Endothelial cell of umbilical vein (primary cell): Measurements from ENCODE around the gene VPS35. TPM values are rescaled to one million over a fixed set of nuclear protein-coding genes. Genes with fewer than 3 reads are reported as not detected.

Source experiments
- BruUV-seq: library from RNA; stranded (reverse); fragments of 400-500 nt; replicated peaks from 2 replicates; lab custom pipeline; 2021; lab: Mats Ljungman, UMichigan
- CTCF ChIA-PET: fragments of 300-600, 350-600 bp; sonication (Branson Sonifier 250); formaldehyde crosslinking; loops from one replicate; lab custom pipeline; 2021; ENCODE audit warnings: antibody characterized with exemption, inconsistent platforms; lab: Charles Lee
- POLR2A ChIA-PET: fragments of 300-600, 350-600 bp; sonication (Branson Sonifier 250); formaldehyde crosslinking; loops from one replicate; lab custom pipeline; 2021; ENCODE audit warnings: antibody characterized with exemption, inconsistent platforms; lab: Charles Lee
- DNase-seq: peaks from one replicate; pipeline ENCODE4 v3.0.0-alpha.2; 2011; ENCODE audit warnings: low read depth, low spot score
- FAIRE-seq: peaks from 2 replicates; lab custom pipeline; 2011; peaks lifted over from hg19 to GRCh38; lab: Jason Lieb, UNC
- H2AFZ ChIP-seq: 2 replicates; pipeline ENCODE4 v1.6.0; 2012; ENCODE audit warnings: low read depth, low read length, control low read depth, inconsistent platforms
- H3K27ac ChIP-seq: 2 replicates; pipeline ENCODE4 v1.5.1; 2011; ENCODE audit warnings: low read depth, mild to moderate bottlenecking, control low read depth, low read length, moderate library complexity; ENCODE audit not compliant: insufficient read depth
- H3K27me3 ChIP-seq, 2 experiments: 2 replicates each; pipeline versions ENCODE4 v1.6.0 to v1.6.1; 2011; ENCODE audit warnings: low read length in 2 of 2, mixed read lengths in 1 of 2; ENCODE audit not compliant: control insufficient read depth in 2 of 2, insufficient read depth in 2 of 2
- H3K36me3 ChIP-seq, 2 experiments: 2 replicates in 1 of 2; 3 replicates in 1 of 2; pipeline ENCODE4 v1.5.1; 2011; ENCODE audit warnings: low read length in 2 of 2, mild to moderate bottlenecking in 1 of 2, moderate library complexity in 1 of 2; ENCODE audit not compliant: control insufficient read depth in 2 of 2, insufficient read depth in 2 of 2; ENCODE audit errors: extremely low read depth in 1 of 2
- H3K4me1 ChIP-seq: 3 replicates; pipeline ENCODE4 v1.5.1; 2011; ENCODE audit warnings: mild to moderate bottlenecking, low read length; ENCODE audit not compliant: control insufficient read depth, insufficient read depth; ENCODE audit errors: extremely low read depth
- H3K4me2 ChIP-seq: 2 replicates; pipeline ENCODE4 v1.6.1; 2011; ENCODE audit warnings: low read length, control low read depth, mixed read lengths; ENCODE audit not compliant: insufficient read depth
- H3K4me3 ChIP-seq, 3 experiments: fragments of 200-600 bp in 1 of 3; sonication (generic), shearing (Covaris generic) in 1 of 3; replicated peaks in 1 of 3; 2 replicates each; pipeline ENCODE4 v1.5.1; 2011 to 2016; ENCODE audit warnings: control low read depth in 3 of 3, low read length in 3 of 3, mild to moderate bottlenecking in 2 of 3, inconsistent platforms in 1 of 3, low read depth in 1 of 3, moderate library complexity in 1 of 3; ENCODE audit not compliant: insufficient read depth in 1 of 3
- H3K79me2 ChIP-seq: 2 replicates; pipeline ENCODE4 v1.6.0; 2012; ENCODE audit warnings: low read length, inconsistent platforms; ENCODE audit not compliant: control insufficient read depth, insufficient read depth
- H3K9ac ChIP-seq: replicated peaks from 2 replicates; pipeline ENCODE3; 2011; ENCODE audit warnings: low read length, control low read depth; ENCODE audit not compliant: insufficient read depth; ENCODE audit errors: extremely low read depth
- H3K9me1 ChIP-seq: replicated peaks from 3 replicates; pipeline ENCODE4 v1.6.0; 2011; ENCODE audit warnings: mild to moderate bottlenecking, low read length; ENCODE audit not compliant: control insufficient read depth, insufficient read depth; ENCODE audit errors: extremely low read depth
- H3K9me3 ChIP-seq: replicated peaks from 2 replicates; pipeline ENCODE4 v1.5.1; 2012; ENCODE audit warnings: low read length, inconsistent platforms; ENCODE audit not compliant: control insufficient read depth, insufficient read depth
- H4K20me1 ChIP-seq: replicated peaks from 2 replicates; pipeline ENCODE3; 2011; ENCODE audit warnings: mild to moderate bottlenecking, low read length; ENCODE audit not compliant: control insufficient read depth, insufficient read depth; ENCODE audit errors: extremely low read depth
- CTCF ChIP-seq, 2 donors: IDR thresholded peaks; 1 replicate in 1 of 2; 2 replicates in 1 of 2; pipeline ENCODE4 v1.5.1; 2011; ENCODE audit warnings: low read length in 2 of 2, mild to moderate bottlenecking in 2 of 2, moderate library complexity in 2 of 2, control low read depth in 1 of 2, inconsistent platforms in 1 of 2, low read depth in 1 of 2; ENCODE audit not compliant: insufficient read depth in 1 of 2; ENCODE audit errors: extremely low read depth in 1 of 2
- EZH2 ChIP-seq: IDR thresholded peaks from 2 replicates; pipeline ENCODE4 v1.6.1; 2012; ENCODE audit warnings: borderline replicate concordance, low read depth, mild to moderate bottlenecking, moderate library complexity, low read length, inconsistent platforms; ENCODE audit not compliant: severe bottlenecking
- FOS ChIP-seq: IDR thresholded peaks from 2 replicates; pipeline ENCODE4 v1.6.1; 2011; ENCODE audit warnings: mild to moderate bottlenecking, low read length, moderate library complexity, borderline replicate concordance; ENCODE audit not compliant: insufficient read depth
- GATA2 ChIP-seq: IDR thresholded peaks from 2 replicates; pipeline ENCODE4 v1.7.0; 2011; ENCODE audit warnings: low read depth, mild to moderate bottlenecking, moderate library complexity, mixed read lengths, low read length; ENCODE audit not compliant: insufficient read length, insufficient read depth
- JUN ChIP-seq: IDR thresholded peaks from 2 replicates; pipeline ENCODE4 v1.6.1; 2011; ENCODE audit warnings: borderline replicate concordance, low read depth; ENCODE audit not compliant: insufficient read length, insufficient read depth
- MAX ChIP-seq: IDR thresholded peaks from 2 replicates; pipeline ENCODE4 v1.6.1; 2011; ENCODE audit not compliant: insufficient read depth, insufficient read length
- MYC ChIP-seq: IDR thresholded peaks from one replicate; pipeline ENCODE4 v1.6.1; 2011; ENCODE audit warnings: mild to moderate bottlenecking, low read depth, low read length
- POLR2A ChIP-seq: IDR thresholded peaks from 2 replicates; pipeline ENCODE4 v1.6.1; 2012; ENCODE audit warnings: low read depth, mild to moderate bottlenecking, control low read depth, low read length
- POLR2AphosphoS5 ChIP-seq: IDR thresholded peaks from 2 replicates; pipeline ENCODE4 v1.6.1; 2012; ENCODE audit warnings: low read depth, mild to moderate bottlenecking, control low read depth, low read length, moderate library complexity; ENCODE audit not compliant: insufficient read depth
- dilution Hi-C: fragments of 300-500 bp; cut with MboI; formaldehyde crosslinking; loops from one replicate; pipeline ENCODE4 v1.15.0; 2019; ENCODE audit warnings: low sequenced_read_pairs; ENCODE audit not compliant: extremely low pct_ligation_motif_present
- intact Hi-C: fragments of 100-400 bp; cut with micrococcal nuclease; formaldehyde crosslinking; loops from one replicate; pipeline ENCODE4 v1.10.0; 2022
- polyA plus RNA-seq, 4 experiments: library from polyadenylated mRNA; depleted of rRNA in 3 of 4; stranded (reverse) in 3 of 4; unstranded in 1 of 4; fragments of >200 nt; gene quantifications; 2 replicates each; pipeline versions ENCODE4 v1.2.1 to v1.2.3, GENCODE V29; 2011 to 2012; ENCODE audit warnings: missing spikeins in 1 of 4
- total RNA-seq: library from RNA; stranded (reverse); gene quantifications from 2 replicates; pipeline ENCODE4 v1.2.3, GENCODE V29; 2021

Gene VPS35
- total and polyA plus RNA-seq, 2 donors (not counting 3 experiments of a cell fraction or from before 2014, with no cell fraction given): 19.7 to 102 TPM

- intact Hi-C loops (loop anchor here (5.0 kb wide), 2 partner anchors 49 to 109 kb away; no protein-coding TSS in a partner anchor), dilution Hi-C loops (no loop called here)
- no peaks in the 10 kb centered on the region for H3K9me1 ChIP-seq
- ChIA-PET POLR2A (no interaction called here), CTCF (no interaction called here)
- peaks cover 0 to 17% of the 10 kb centered on the region in 2 experiments for H3K36me3 ChIP-seq
- peaks cover 19% of the 10 kb centered on the region for H3K79me2 ChIP-seq
- no peak overlapping the region for H3K4me2 ChIP-seq
- no peaks in the 10 kb centered on the region for H3K9me3 ChIP-seq
- H4K20me1 ChIP-seq: no peaks in the 10 kb centered on the region
- DNase-seq (no peak), FAIRE-seq (no peak)
- H3K4me3 ChIP-seq: no peak overlapping the region
- H2AFZ ChIP-seq: no peak overlapping the region
- TF ChIP-seq EZH2 (no peak), MYC (no peak), JUN (no peak), FOS (no peak), POLR2A (no peak), MAX (no peak), POLR2AphosphoS5 (no peak), GATA2 (no peak), CTCF (IDR thresholded peaks at IDR 0.05; ENCODE audit: extremely low read depth in 1 of 2, insufficient read depth in 1 of 2, low read depth in 1 of 2, low read length in 2 of 2) (no peak)
- H3K27me3 ChIP-seq: no peaks in the 10 kb centered on the region
- no peak overlapping the region for H3K27ac ChIP-seq
- peaks cover 17% of the 10 kb centered on the region for H3K4me1 ChIP-seq
- no peak overlapping the region for H3K9ac ChIP-seq
- BruUV-seq: no TSS peak
Measured at GRCh38 chr16:46693598-46693997, 4.6 kb upstream of the VPS35 start.
